HFFc6 (cell line): ENCODE results near the gene USP15. TPM values are rescaled to one million over a fixed set of nuclear protein-coding genes. Genes with fewer than 3 reads are reported as not detected.

Experiments used
- DNase-seq: peaks from one replicate; pipeline ENCODE4 v3.0.0-alpha.2; 2018
- H3K27ac Mint-ChIP-seq: 2 replicates; pipeline ENCODE4 v1.8.0; 2020; ENCODE audit warnings: mild to moderate bottlenecking, mixed read lengths
- H3K27me3 Mint-ChIP-seq: 2 replicates; pipeline ENCODE4 v1.8.0; 2021; ENCODE audit warnings: mild to moderate bottlenecking, moderate library complexity, mixed read lengths; ENCODE audit not compliant: insufficient read depth
- H3K36me3 Mint-ChIP-seq: 2 replicates; pipeline ENCODE4 v1.8.0; 2021; ENCODE audit warnings: low read depth, mixed read lengths
- H3K4me1 Mint-ChIP-seq: 2 replicates; pipeline ENCODE4 v1.8.0; 2020; ENCODE audit warnings: low read depth, mixed read lengths
- H3K4me3 Mint-ChIP-seq: 2 replicates; pipeline ENCODE4 v1.8.0; 2020; ENCODE audit warnings: mild to moderate bottlenecking, moderate library complexity, mixed read lengths
- H3K9me3 Mint-ChIP-seq: 2 replicates; pipeline ENCODE4 v1.8.0; 2020; ENCODE audit warnings: mild to moderate bottlenecking, mixed read lengths
- long read RNA-seq: library from polyadenylated mRNA; unstranded; transcript quantifications from one replicate; pipeline ENCODE4 v2.0.0, GENCODE V29; 2019
- total RNA-seq, 6 experiments: library from RNA; stranded (reverse); fragmentation: NEBNext Ultra II Directional; extraction: Animal tissue kit (Norgen Biotek cat#: 25700); gene quantifications; 2 replicates in 1 of 6; 3 replicates in 5 of 6; pipeline ENCODE4 v1.2.3, GENCODE V29; 2021
- TF ChIP-seq, protein P1 (sequence below): fragments of 200-600 bp; sonication (generic); IDR thresholded peaks from 2 replicates; pipeline ENCODE4 v1.5.0; 2021; ENCODE audit warnings: antibody characterized with exemption, mild to moderate bottlenecking

USP15 gene
- 10 to 100 TPM; 48.8 to 63.5 (median 54.9) TPM for total RNA-seq
- long read RNA-seq, full-length matches to known transcripts, result 26 of 33 reads
- long read RNA-seq, partial matches to known transcripts, result 6 of 33 reads
- long read RNA-seq, other reads (novel, unspliced or antisense), result 1 of 33 reads

DNA sequence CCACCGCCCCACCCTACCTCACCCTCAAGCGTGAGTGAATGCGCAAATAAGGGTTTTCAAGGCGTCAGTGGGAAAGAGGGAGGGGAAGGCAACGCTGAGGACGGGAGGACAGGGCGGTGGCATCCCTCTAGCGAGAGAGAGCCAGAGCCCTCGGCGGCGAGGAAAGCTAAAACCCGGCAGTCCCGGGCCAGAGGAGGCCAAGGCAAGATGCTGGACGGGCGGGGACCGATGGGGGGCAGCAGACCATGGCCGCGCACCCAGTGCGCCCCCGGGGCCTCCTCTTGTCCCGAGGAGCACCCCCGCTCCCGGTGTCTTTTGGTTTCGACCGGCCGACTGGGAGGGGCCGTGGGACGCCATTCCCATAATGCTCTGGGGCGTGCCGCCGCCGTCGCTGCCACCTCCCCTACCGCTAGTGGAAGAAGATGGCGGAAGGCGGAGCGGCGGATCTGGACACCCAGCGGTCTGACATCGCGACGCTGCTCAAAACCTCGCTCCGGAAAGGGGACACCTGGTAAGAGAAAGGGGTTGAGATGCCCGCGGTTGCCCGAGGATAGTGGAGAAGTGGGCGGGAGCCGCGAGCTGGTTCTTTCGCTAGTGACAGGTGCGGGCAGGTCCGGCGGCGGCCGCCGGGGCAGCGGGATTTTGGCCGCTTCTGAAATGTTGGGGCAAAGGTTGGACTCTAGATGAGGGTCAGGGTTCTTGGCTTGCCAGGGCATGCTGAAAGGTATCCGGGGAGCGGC lies at the start of gene USP15:
Gene USP15, plus strand, starts transcription at position 412 of the 740 bp plus-strand sequence. Its CDS starts 11 bp downstream, at position 423.
- peak within 1 kb of the TSS; percentile 95 for H3K27ac Mint-ChIP-seq
- peaks cover 10% of the 10 kb centered on the region for H3K36me3 Mint-ChIP-seq
- peak; percentile 97 for DNase-seq
- no peaks in the 10 kb centered on the region for H3K9me3 Mint-ChIP-seq
- TF ChIP-seq, protein P1, sequence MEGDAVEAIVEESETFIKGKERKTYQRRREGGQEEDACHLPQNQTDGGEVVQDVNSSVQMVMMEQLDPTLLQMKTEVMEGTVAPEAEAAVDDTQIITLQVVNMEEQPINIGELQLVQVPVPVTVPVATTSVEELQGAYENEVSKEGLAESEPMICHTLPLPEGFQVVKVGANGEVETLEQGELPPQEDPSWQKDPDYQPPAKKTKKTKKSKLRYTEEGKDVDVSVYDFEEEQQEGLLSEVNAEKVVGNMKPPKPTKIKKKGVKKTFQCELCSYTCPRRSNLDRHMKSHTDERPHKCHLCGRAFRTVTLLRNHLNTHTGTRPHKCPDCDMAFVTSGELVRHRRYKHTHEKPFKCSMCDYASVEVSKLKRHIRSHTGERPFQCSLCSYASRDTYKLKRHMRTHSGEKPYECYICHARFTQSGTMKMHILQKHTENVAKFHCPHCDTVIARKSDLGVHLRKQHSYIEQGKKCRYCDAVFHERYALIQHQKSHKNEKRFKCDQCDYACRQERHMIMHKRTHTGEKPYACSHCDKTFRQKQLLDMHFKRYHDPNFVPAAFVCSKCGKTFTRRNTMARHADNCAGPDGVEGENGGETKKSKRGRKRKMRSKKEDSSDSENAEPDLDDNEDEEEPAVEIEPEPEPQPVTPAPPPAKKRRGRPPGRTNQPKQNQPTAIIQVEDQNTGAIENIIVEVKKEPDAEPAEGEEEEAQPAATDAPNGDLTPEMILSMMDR, result peak; percentile 83
- peak within 1 kb of the TSS; percentile 99 for H3K4me3 Mint-ChIP-seq
- peaks cover 49% of the 10 kb centered on the region for H3K4me1 Mint-ChIP-seq
- no peaks in the 10 kb centered on the region for H3K27me3 Mint-ChIP-seq

GRCh38 chr12:62210422-62210821 lies 49.8 kb upstream of the USP15 start:
- Mint-ChIP-seq H3K4me1 (peaks cover 6% of the 10 kb centered on the region), H3K36me3 (no peaks in the 10 kb centered on the region), H3K27me3 (peaks cover 6% of the 10 kb centered on the region), H3K4me3 (peak overlapping the region; percentile 59; the same call in 1 of the 2 replicates), H3K27ac (no peak overlapping the region), H3K9me3 (no peaks in the 10 kb centered on the region)
- DNase-seq, result peak; percentile 38
- TF ChIP-seq, protein P1, result peak; percentile 85

DNA sequence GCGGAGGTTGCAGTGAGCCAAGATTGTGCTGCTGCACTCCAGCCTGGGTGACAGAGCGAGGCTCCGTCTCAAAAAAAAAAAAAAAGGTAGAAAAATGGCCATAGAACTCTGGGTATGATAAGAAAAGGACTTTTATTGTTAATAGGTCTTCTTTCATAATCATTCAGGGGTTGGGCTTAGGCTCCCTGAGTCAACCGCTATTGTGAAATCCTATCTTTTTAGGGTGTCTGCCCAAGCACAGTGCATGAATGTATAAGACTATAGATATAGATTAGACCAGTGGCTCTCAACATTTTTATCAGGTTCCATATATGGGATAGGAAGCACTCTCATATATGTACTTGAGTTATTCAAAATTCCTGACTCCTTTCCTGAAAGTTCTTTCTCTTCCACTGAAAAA lies 48.7 kb upstream of the USP15 start:
- Mint-ChIP-seq H3K4me1 (peaks cover 6% of the 10 kb centered on the region), H3K9me3 (no peaks in the 10 kb centered on the region), H3K4me3 (no peak overlapping the region), H3K36me3 (no peaks in the 10 kb centered on the region), H3K27me3 (peaks cover 6% of the 10 kb centered on the region), H3K27ac (no peak overlapping the region)
- no peak for DNase-seq
- TF ChIP-seq, protein P1, result no peak

GRCh38 chr12:62214846-62215245 lies 45.4 kb upstream of the USP15 start:
- Mint-ChIP-seq H3K27me3 (peaks cover 6% of the 10 kb centered on the region), H3K4me1 (peaks cover 6% of the 10 kb centered on the region), H3K9me3 (no peaks in the 10 kb centered on the region), H3K27ac (no peak overlapping the region), H3K4me3 (no peak overlapping the region), H3K36me3 (no peaks in the 10 kb centered on the region)
- TF ChIP-seq, protein P1, result no peak
- no peak for DNase-seq

DNA sequence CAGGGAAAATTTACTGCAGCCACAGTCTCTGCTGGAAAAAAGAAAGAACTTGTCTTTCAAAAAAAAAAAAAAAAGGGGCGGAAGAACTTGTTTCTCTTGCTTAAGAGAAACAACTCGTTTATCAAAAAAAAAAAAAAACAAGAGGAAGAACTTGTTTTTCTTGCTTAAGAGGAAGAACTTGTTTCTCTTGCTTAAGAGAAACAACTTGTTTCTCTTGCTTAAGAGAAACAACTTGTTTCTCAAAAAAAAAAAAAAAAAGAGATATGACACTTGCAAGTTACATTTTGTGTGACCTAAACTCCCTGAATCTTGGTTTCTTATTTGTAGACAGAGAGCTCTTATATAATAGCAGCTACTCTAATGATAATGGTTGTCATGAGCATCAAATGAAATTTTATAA lies 44.7 kb upstream of the USP15 start:
- H3K4me1 Mint-ChIP-seq, result peaks cover 2% of the 10 kb centered on the region
- H3K4me3 Mint-ChIP-seq, result no peak overlapping the region
- H3K9me3 Mint-ChIP-seq, result no peaks in the 10 kb centered on the region
- H3K27ac Mint-ChIP-seq, result no peak overlapping the region
- peaks cover 6% of the 10 kb centered on the region for H3K27me3 Mint-ChIP-seq
- H3K36me3 Mint-ChIP-seq, result no peaks in the 10 kb centered on the region
- TF ChIP-seq, protein P1, result no peak
- no peak for DNase-seq
